Heart left ventricle (tissue), 16 donors: ENCODE results near the gene BICC1. TPM values are rescaled to one million over a fixed set of nuclear protein-coding genes. Genes with fewer than 3 reads are reported as not detected.
A peak's percentile ranks its signal among the peaks of the same experiment; 100 is the strongest.

Experiments used
- ATAC-seq, 4 donors: fragments of 200-7000 bp; cut with Tn5 transposase; one replicate each; pipeline ENCODE4 v1.9.1; 2020 to 2022; ENCODE audit warnings: moderate library complexity in 4 of 4, mild to moderate bottlenecking in 3 of 4, moderate number of reproducible peaks in 1 of 4
- DNase-seq, 5 donors: peaks; one replicate each; pipeline ENCODE4 v3.0.0-alpha.2; 2020
- H3K27ac ChIP-seq, 12 donors: fragments of 200-600 bp; sonication (generic) in 4 of 12; one replicate each; pipeline versions ENCODE4 v1.5.0 to v1.8.0; 2016 to 2022; ENCODE audit warnings: mild to moderate bottlenecking in 2 of 12
- H3K27me3 ChIP-seq, 9 donors: fragments of 200-600 bp; sonication (generic) in 2 of 9; one replicate each; pipeline versions ENCODE4 v1.5.1 to v1.8.0; 2016 to 2022; ENCODE audit warnings: mild to moderate bottlenecking in 3 of 9
- H3K36me3 ChIP-seq, 9 donors: fragments of 200-600 bp; sonication (generic) in 2 of 9; one replicate each; pipeline versions ENCODE4 v1.5.0 to v1.8.0; 2018 to 2022; ENCODE audit warnings: mild to moderate bottlenecking in 2 of 9
- H3K4me1 ChIP-seq, 12 donors: fragments of 200-600 bp; sonication (generic) in 4 of 12; one replicate each; pipeline versions ENCODE4 v1.5.0 to v1.8.0; 2016 to 2022; ENCODE audit warnings: mild to moderate bottlenecking in 3 of 12
- H3K4me3 ChIP-seq, 12 donors: fragments of 200-600 bp; sonication (generic) in 4 of 12; one replicate each; pipeline versions ENCODE4 v1.5.0 to v1.8.0; 2017 to 2022; ENCODE audit warnings: mild to moderate bottlenecking in 9 of 12, moderate library complexity in 4 of 12
- H3K9me3 ChIP-seq, 12 donors: fragments of 200-600 bp; sonication (generic) in 4 of 12; one replicate each; pipeline versions ENCODE4 v1.5.0 to v1.8.0; 2016 to 2022; ENCODE audit warnings: mild to moderate bottlenecking in 1 of 12
- POLR2A ChIP-seq, 2 donors: fragments of 450-650 bp; IDR thresholded peaks; one replicate each; pipeline ENCODE4 v1.6.1; 2017; ENCODE audit warnings: antibody characterized with exemption in 2 of 2, mild to moderate bottlenecking in 2 of 2, moderate library complexity in 2 of 2
- WGBS, 4 donors: extraction: QIAGEN DNeasy Blood & Tissue Kit in 2 of 4; methylation state at CpG; one replicate each; pipeline versions ENCODE4 v1.1.5 to v1.1.7; 2013 to 2018; 5-methylcytosine and 5-hydroxymethylcytosine counted together
- intact Hi-C, 10 donors: fragments of 100-400 bp; cut with DNase I; formaldehyde crosslinking; loops; one replicate each; pipeline versions ENCODE4 v1.11.1 to v1.14.2; 2022
- polyA plus RNA-seq, 2 donors: library from polyadenylated mRNA; stranded (reverse); fragments of 200-250 nt; gene quantifications; one replicate each; pipeline ENCODE4 v1.2.3, GENCODE V29; 2013
- total RNA-seq, 9 donors: library from RNA; depleted of rRNA in 2 of 9; stranded (reverse); fragments of >200 nt in 2 of 9; fragmentation: NEBNext Ultra II Directional in 3 of 9; extraction: Animal tissue kit (Norgen Biotek cat#: 25700) in 3 of 9; gene quantifications; one replicate each; pipeline versions ENCODE4 v1.1.0 to v1.2.4, GENCODE V29; 2016 to 2023
- TF ChIP-seq, protein P1 (sequence below), 12 donors: fragments of 200-600 bp; sonication (generic) in 4 of 12; IDR thresholded peaks; one replicate each; pipeline versions ENCODE4 v1.5.0 to v1.8.0; 2018 to 2022; ENCODE audit warnings: antibody characterized with exemption in 12 of 12, mild to moderate bottlenecking in 5 of 12
- donor health status: ischemic (EF 13 %, LVEDD 7.1; RV severe dilation, severe dysfunction).
- donor health status: healthy with polysubstance abuse.
- donor health status: DM: no; HTN: yes; CAD: no.
- donor health status: DM: no; HTN: no; CAD: no.
- donor health status: ischemic (EF 25% LVEDD 6.9; RV normal size, moderate dysfunction).
- donor health status: ischemic (EF 25% LVEDD 5.7; RV mildly dilated, moderate dysfunction).
- donor health status: healthy.
- donor health status: DM: yes; HTN: yes; CAD: no.
- donor health status: ischemic (EF 35%, LVEDD 5.7; RV mildly dilated, moderate dysfunction).
- donor health status: nonischemic (EF 11% LVEDD 7.7; RV severe dilation, severe dysfunction).
- donor health status: DM: yes; HTN: yes; CAD: no.
- donor health status: PGD.
- donor health status: ischemic (EF 29% LVEDD 5.4; RV normal size, mild dysfunction).
- donor health status: nonischemic (EF 23%, LVEDD 6.1; RV moderate dilation, normal function).

BICC1 gene
- total and polyA plus RNA-seq, 11 donors: 1.6 to 18.7 (median 4.8) TPM

DNA sequence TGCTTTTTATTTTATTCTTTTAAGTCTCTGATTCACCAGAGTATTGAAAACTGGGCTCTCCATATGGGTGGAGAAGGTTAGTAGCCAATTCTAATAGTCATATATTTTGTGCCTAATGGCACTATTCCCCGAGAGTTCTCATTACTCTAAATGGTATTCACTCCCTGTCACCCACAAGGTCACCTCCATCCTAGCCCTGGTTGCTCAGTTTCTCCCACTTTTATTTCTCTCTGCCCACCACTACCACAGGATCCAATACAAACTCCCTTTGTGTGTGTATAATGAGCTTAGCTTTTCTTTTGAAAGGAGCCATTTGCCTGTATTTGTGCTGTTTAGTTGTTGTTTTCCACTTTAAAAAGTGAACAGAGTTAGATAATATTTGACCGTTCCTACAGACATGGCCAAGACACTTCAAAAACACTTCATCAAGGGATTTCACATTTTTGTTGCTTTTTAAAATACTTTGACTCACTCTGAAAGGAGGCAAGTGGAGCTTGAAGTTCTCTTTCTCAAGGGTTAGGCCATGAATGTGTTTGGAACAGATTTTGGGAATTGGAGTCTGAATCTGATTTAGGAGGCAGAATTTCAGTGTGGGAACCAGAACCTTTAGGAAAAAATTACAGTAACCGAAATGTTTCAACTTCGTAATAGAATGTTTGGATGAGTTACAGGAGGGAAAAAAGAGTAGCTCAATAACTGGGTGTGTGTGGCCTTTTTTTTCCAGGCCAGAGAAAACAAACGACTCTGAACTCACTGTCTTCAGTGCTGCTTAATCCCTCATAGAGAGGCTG lies 321.3 kb downstream of the BICC1 start:
- no peak for DNase-seq
- ATAC-seq: peak; percentile 53 to 82 (median 57)
- H3K9me3 ChIP-seq: no peaks in the 10 kb centered on the region
- intact Hi-C loops: no loop called here
- no peaks in the 10 kb centered on the region for H3K27me3 ChIP-seq
- H3K27ac ChIP-seq: peak overlapping the region in 10 of 12 donors; percentile 9 to 74 (median 42)
- WGBS, 4 donors: 60 to 71% (median 66%) methylated on average over 5 of the region's 5 CpGs
- no peak for TF ChIP-seq POLR2A (IDR thresholded peaks at IDR 0.05)
- no peak overlapping the region for H3K4me3 ChIP-seq
- peaks cover 0 to 10% (median 0%) of the 10 kb centered on the region in 12 donors for H3K4me1 ChIP-seq
- peaks cover 0 to 3% (median 0%) of the 10 kb centered on the region in 9 donors for H3K36me3 ChIP-seq

DNA sequence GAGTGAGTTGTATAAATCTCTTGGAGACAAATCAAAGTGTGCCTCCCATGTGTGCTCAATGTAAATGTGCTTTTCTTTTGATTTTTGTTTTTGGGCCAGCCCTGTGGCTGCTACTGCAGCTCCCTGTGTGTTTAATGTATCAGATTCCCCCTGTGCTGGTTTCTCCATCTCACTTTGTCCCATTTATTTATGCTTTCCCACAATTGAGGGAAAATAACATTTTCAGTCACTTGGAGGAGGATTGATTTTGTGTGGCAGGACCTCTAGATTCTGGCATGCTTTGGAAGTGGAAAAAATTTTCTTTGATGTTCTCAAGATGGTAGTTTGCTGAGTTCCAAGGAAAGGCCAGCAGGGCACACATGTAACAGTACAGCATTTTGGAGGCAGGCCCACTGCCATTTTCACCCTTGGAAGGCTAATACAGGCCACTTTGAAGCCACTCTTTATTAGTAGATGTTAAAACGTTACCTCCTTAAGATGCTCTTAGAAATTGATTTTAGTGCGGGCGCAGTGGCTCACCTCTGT lies 323.6 kb downstream of the BICC1 start:
- no peak for TF ChIP-seq POLR2A (IDR thresholded peaks at IDR 0.05)
- TF ChIP-seq, protein P1, sequence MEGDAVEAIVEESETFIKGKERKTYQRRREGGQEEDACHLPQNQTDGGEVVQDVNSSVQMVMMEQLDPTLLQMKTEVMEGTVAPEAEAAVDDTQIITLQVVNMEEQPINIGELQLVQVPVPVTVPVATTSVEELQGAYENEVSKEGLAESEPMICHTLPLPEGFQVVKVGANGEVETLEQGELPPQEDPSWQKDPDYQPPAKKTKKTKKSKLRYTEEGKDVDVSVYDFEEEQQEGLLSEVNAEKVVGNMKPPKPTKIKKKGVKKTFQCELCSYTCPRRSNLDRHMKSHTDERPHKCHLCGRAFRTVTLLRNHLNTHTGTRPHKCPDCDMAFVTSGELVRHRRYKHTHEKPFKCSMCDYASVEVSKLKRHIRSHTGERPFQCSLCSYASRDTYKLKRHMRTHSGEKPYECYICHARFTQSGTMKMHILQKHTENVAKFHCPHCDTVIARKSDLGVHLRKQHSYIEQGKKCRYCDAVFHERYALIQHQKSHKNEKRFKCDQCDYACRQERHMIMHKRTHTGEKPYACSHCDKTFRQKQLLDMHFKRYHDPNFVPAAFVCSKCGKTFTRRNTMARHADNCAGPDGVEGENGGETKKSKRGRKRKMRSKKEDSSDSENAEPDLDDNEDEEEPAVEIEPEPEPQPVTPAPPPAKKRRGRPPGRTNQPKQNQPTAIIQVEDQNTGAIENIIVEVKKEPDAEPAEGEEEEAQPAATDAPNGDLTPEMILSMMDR (IDR thresholded peaks at IDR 0.05): no peak
- no peak overlapping the region for H3K4me3 ChIP-seq
- H3K27ac ChIP-seq: no peak overlapping the region
- intact Hi-C loops: no loop called here
- ATAC-seq: no peak
- H3K9me3 ChIP-seq: no peaks in the 10 kb centered on the region
- WGBS, 4 donors: 87 to 95% (median 91%) methylated on average over 3 of the region's 3 CpGs
- H3K27me3 ChIP-seq: no peaks in the 10 kb centered on the region
- no peak for DNase-seq
- H3K4me1 ChIP-seq: peaks cover 0 to 10% (median 0%) of the 10 kb centered on the region in 12 donors
- no peaks in the 10 kb centered on the region for H3K36me3 ChIP-seq

DNA sequence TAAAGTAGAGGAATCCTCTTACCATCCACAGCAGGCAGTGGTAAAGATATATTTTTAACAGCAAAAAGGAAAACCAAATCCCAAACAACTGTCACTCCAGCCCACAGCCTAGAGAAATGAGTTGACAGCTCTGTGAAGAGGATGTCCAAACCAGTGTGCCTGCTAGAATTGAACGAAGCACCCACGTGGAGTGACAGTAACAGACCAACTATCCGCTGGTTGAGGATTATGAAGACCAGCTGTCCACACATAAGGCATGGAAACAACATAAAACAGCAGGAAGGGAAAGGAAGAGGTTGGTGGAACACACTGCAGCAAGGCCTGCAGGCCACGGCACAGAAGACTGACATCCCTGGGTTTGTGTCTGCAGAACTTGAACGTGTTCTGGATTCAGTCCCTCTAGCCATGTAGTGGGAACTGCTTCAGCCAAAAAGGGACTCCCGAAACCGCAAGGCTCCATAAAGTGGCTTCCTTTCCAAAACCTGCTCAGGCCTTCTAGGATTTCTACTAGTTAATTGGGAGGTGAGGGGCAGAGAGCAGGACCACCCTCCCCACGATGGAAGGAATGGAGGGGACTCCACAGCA lies 324.4 kb downstream of the BICC1 start:
- Histone ChIP-seq H3K27ac (no peak overlapping the region), H3K9me3 (no peaks in the 10 kb centered on the region), H3K4me3 (no peak overlapping the region), H3K4me1 (peaks cover 0 to 10% (median 0%) of the 10 kb centered on the region in 12 donors), H3K36me3 (no peaks in the 10 kb centered on the region), H3K27me3 (no peaks in the 10 kb centered on the region)
- 77 to 81% (median 79%) methylated on average over 8 of the region's 8 CpGs for WGBS, 4 donors
- TF ChIP-seq, protein P1 (IDR thresholded peaks at IDR 0.05): no peak
- TF ChIP-seq POLR2A (IDR thresholded peaks at IDR 0.05): no peak
- DNase-seq: no peak
- no peak for ATAC-seq
- intact Hi-C loops: no loop called here

DNA sequence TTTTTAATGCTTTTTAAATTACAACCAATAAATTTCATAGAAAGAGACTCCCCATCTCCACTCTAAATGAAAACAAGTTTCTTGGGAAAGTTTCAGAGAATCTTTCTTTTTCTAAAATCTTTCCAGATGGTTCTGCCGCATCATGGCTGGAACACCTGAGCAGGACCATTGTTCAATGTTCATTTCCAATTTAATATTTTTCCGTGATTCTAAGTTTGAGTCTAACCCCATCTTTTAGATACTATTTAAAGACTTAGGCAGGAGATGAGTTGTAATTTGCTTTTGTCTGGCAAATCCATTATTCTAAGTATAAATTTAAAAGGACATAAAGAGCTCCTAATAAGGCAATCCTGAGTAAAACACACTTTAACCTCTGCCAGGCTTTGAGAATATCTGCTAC lies 325.2 kb downstream of the BICC1 start:
- DNase-seq (no peak), ATAC-seq (no peak)
- no peak overlapping the region for H3K27ac ChIP-seq
- no peaks in the 10 kb centered on the region for H3K9me3 ChIP-seq
- no peak overlapping the region for H3K4me3 ChIP-seq
- intact Hi-C loops: no loop called here
- 64 to 93% (median 85%) methylated on average over 2 of the region's 2 CpGs for WGBS, 4 donors
- H3K4me1 ChIP-seq: peaks cover 0 to 10% (median 0%) of the 10 kb centered on the region in 12 donors
- no peaks in the 10 kb centered on the region for H3K36me3 ChIP-seq
- no peaks in the 10 kb centered on the region for H3K27me3 ChIP-seq
- TF ChIP-seq, protein P1 (IDR thresholded peaks at IDR 0.05): no peak
- no peak for TF ChIP-seq POLR2A (IDR thresholded peaks at IDR 0.05)
